ENCODE data around the gene PHF2.
A peak's percentile ranks its signal among the peaks of the same experiment; 100 is the strongest.
"Not testable (repeated sequence)": the region's sequence is repeated elsewhere in the genome, so short reads cannot be mapped to it uniquely, and the experiment has no call there.

PHF2 gene

DNA sequence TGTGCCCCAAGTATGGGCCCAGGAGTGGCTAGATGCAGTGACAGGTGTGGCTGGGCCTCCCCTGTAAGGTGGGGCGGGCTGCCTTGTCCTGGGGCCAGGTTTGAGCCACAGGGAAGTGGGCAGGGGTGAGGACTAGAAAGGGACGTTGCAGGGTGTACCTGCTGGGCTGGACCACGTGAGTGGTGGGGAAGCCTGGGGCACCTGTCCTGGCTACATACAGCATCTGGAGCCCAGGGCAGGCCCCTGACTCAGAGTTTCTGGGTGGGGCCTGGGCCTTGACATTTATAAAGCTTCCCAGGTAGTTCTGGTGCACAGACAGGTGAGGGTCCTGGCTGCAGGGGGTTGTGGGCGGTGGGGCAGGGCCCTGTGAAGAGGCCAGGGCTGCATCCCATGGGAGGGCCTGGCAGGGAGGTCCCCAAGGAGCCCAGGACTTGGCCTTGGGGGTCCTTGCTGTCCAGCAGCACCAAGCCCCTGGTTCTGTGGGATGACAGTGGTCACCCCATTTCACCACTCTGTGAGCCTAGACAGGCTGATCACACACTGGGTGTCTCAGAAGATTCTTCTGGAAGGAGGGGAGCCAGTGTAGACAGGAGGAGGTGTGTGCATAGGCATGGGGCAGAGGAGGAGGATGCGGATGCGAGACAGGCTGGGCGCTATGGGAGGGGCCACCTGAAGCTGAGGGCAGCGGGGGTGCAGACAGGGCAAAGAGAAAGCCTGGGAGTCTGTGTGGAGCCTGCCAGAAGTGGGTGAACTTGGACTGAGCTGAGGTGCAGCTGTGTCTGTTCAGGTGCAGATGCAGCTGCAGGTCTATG lies 94.0 kb downstream of the PHF2 start:
- intact Hi-C loops (cut with DNase I; ENCODE audit: low total_unique reads), result no loop called here
- no peak overlapping the region for H3K4me3 ChIP-seq
- H3K36me3 ChIP-seq, result peaks cover 18 to 67% (median 36%) of the 10 kb centered on the region in 3 donors
- H3K27me3 ChIP-seq, result no peaks in the 10 kb centered on the region
- H3K9me3 ChIP-seq, result no peaks in the 10 kb centered on the region
- peak; percentile 15 to 62 for DNase-seq
- TF ChIP-seq, protein P1, sequence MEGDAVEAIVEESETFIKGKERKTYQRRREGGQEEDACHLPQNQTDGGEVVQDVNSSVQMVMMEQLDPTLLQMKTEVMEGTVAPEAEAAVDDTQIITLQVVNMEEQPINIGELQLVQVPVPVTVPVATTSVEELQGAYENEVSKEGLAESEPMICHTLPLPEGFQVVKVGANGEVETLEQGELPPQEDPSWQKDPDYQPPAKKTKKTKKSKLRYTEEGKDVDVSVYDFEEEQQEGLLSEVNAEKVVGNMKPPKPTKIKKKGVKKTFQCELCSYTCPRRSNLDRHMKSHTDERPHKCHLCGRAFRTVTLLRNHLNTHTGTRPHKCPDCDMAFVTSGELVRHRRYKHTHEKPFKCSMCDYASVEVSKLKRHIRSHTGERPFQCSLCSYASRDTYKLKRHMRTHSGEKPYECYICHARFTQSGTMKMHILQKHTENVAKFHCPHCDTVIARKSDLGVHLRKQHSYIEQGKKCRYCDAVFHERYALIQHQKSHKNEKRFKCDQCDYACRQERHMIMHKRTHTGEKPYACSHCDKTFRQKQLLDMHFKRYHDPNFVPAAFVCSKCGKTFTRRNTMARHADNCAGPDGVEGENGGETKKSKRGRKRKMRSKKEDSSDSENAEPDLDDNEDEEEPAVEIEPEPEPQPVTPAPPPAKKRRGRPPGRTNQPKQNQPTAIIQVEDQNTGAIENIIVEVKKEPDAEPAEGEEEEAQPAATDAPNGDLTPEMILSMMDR (IDR thresholded peaks at IDR 0.05), result no peak
- H3K4me1 ChIP-seq, result no peaks in the 10 kb centered on the region
- H3K27ac ChIP-seq, result no peak overlapping the region

DNA sequence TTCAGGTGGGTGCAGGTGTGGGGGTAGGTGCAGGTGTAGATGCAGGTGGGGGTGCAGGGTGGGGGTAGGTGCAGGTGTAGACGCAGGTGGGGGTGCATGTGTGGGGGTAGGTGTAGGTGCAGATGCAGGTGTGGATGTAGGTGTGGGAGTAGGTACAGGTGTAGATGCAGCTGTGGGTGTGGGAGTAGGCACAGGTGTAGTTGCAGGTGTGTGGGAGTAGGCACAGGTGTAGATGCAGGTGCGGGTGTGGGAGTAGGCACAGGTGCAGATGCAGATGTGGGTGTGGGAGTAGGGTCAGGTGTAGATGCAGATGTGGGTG lies 94.6 kb downstream of the PHF2 start:
- no peak overlapping the region for H3K4me3 ChIP-seq
- H3K36me3 ChIP-seq, result peaks cover 13 to 67% (median 36%) of the 10 kb centered on the region in 3 donors
- no peaks in the 10 kb centered on the region for H3K27me3 ChIP-seq
- no peak overlapping the region for H3K27ac ChIP-seq
- no peak for DNase-seq
- intact Hi-C loops (cut with DNase I; ENCODE audit: low total_unique reads), result no loop called here
- TF ChIP-seq, protein P1 (IDR thresholded peaks at IDR 0.05), result no peak
- H3K9me3 ChIP-seq, result no peaks in the 10 kb centered on the region
- no peaks in the 10 kb centered on the region for H3K4me1 ChIP-seq

DNA sequence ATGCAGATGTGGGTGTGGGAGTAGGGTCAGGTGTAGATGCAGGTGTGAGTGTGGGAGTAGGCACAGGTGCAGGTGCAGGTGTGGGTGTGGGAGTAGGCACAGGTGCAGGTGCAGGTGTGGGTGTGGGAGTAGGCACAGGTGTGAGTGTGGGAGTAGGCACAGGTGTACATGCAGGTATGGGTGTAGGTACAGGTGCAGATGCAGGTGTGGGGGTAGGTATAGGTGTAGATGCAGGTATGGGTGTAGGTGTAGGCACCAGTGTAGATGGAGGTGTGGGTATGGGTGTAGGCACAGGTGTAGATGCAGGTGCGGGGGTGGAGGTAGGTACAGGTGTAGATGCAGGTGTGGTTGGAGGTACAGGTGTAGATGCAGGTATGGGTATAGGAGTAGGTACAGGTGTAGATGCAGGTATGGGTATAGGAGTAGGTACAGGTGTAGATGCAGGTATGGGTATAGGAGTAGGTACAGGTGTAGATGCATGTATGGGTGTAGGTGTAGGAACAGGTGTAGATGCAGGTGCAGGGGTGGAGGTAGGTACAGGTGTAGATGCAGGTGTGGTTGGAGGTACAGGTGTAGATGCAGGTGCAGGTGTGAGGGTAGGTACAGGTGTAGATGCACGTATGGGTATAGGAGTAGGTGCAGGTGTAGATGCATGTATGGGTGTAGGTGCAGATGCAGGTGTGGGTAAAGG lies 96.1 kb downstream of the PHF2 start:
- H3K4me1 ChIP-seq; H3K4me3 ChIP-seq; DNase-seq; H3K27ac ChIP-seq; H3K27me3 ChIP-seq; H3K9me3 ChIP-seq; intact Hi-C loops (cut with DNase I; ENCODE audit: low total_unique reads): not testable (repeated sequence)
- peaks cover 13 to 68% (median 44%) of the 10 kb centered on the region in 3 donors for H3K36me3 ChIP-seq

DNA sequence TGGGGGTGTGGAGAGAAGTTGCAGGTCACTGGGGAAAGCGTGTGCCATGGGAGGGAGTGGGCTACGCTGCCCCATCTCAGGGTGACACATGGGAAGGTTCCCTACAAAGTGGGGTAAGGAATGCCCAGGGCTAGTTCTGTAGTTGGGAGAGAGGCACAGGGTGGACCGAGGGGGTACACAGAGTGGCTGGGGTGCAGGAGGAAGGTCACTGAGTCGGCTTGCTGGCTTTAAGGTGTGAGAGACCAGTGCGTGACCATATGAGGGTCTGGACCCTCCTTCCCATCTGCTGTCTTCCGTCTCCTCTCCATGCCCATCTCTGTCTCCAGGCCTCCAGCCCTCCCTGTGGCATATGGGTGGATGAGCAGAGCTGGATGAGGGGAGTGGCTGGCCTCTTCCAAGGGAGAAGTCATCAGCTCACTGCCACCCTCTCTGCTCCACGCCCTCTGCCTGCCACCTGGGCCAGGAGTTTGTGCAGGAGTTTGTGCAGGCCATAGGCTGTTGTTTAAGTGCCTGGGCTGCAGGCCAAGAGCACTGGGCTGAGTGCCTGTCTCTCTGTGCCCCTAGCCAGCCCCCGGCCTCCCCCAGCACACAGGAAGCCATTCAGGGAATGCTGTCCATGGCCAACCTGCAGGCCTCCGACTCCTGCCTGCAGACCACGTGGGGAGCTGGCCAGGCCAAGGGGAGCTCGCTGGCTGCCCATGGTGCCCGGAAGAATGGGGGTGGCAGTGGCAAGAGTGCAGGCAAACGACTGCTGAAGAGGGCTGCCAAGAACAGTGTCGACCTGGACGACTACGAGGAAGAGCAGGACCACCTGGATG lies 96.8 kb downstream of the PHF2 start:
- Histone ChIP-seq H3K36me3 (peaks cover 15 to 68% (median 47%) of the 10 kb centered on the region in 3 donors), H3K27ac (no peak overlapping the region)
- peak; percentile 19 to 55 for DNase-seq

DNA sequence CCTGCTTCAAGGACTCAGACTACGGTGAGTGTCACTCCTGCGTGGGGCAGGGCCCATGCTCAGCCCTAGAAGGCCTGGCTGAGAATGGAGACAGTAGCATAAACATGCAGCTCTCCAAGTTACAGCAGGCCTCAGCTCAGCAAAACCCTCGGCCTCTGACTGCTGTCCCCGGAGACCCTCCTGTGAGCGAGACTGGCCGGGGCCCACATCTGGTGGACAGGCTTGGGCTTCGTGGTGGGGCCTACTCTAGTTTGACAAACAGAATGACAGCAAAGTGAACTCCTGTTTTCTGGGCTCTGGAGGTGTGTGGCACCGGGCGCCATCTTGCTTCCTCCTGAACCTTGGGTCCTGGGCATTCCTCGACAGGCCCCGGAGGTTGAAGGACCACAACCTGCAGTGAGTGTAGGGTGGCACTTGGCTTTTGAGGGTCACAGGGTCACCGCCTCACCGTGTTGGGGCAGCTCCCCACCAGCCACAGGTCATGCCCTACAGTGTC lies 97.5 kb downstream of the PHF2 start:
- Histone ChIP-seq H3K4me3 (no peak overlapping the region), H3K36me3 (peaks cover 15 to 65% (median 50%) of the 10 kb centered on the region in 3 donors), H3K27me3 (no peaks in the 10 kb centered on the region), H3K27ac (no peak overlapping the region), H3K4me1 (no peaks in the 10 kb centered on the region), H3K9me3 (no peaks in the 10 kb centered on the region)
- intact Hi-C loops (cut with DNase I; ENCODE audit: low total_unique reads), result no loop called here
- DNase-seq, result peak; percentile 18 to 60
- TF ChIP-seq, protein P1 (IDR thresholded peaks at IDR 0.05), result no peak

More for the DNA sequence above, 96.8 kb downstream of the PHF2 start:
- TF ChIP-seq, protein P1 (IDR thresholded peaks at IDR 0.05), result no peak
- Histone ChIP-seq H3K4me1 (no peaks in the 10 kb centered on the region), H3K4me3 (no peak overlapping the region), H3K9me3 (no peaks in the 10 kb centered on the region), H3K27me3 (no peaks in the 10 kb centered on the region)
- intact Hi-C loops (cut with DNase I; ENCODE audit: low total_unique reads), result no loop called here

Data from tibial artery (tissue), 4 donors.